ENCODE measurements around the gene UTF1. TPM values are rescaled to one million over a fixed set of nuclear protein-coding genes. Genes with fewer than 3 reads are reported as not detected.

UTF1 gene
- total RNA-seq, 1 donor from 2014 or later, result not detected

DNA sequence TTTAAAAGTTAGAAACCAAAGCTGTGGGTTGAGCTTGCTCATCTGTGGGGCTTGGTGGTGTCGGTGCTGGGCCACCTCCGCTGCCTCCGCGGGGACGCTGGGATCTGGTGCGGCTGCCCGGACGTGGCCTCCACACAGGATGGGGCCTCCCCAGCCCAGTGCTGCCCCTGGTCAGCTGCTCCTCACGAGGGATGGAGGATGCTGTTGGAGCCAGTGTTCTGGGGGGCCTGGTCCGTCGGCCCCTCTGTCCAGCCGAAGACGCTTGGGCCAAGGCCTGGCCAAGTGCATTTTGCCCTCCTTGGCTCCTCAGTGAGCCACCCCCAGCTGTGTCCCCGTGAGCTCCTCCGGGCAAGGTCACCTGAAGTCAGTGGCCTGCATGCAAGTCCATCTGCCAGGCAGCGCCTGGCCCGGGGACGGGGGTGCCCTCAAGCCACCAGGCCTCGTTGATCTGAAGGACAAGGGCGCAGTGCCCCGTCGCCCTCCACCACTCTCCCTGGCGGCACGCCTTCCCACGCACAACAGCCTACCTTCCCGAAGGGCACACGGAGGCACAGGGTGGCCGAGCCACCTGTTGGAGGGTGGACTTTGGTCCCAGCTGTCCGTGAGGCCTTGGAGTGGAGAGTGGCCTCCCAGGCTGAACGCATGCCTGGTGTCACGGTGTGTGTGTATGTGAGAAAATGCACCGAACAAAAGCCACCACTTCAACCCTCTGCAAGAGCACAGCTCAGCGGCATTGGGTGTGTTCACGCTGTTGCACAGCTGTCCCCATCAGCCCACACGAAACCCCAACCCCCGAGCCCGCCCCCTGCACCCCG lies 42.7 kb upstream of the UTF1 start:
- no peak overlapping the region for H3K4me3 Mint-ChIP-seq
- H4K20me1 ChIP-seq (ENCODE audit: low read depth), result no peaks in the 10 kb centered on the region
- H3F3A ChIP-seq (ENCODE audit: low read depth), result no peaks in the 10 kb centered on the region
- no peaks in the 10 kb centered on the region for H3K79me2 ChIP-seq (ENCODE audit: low read depth)
- H3K4me3 ChIP-seq, result no peak overlapping the region
- no peaks in the 10 kb centered on the region for H3K9me3 ChIP-seq (ENCODE audit: low read depth)
- H3K27me3 Mint-ChIP-seq (ENCODE audit: insufficient read depth, low read depth), result no peaks in the 10 kb centered on the region
- no peaks in the 10 kb centered on the region for H3K36me3 ChIP-seq
- H3K36me3 Mint-ChIP-seq, result peaks cover 5% of the 10 kb centered on the region
- no peak overlapping the region for H3K27ac ChIP-seq
- H3K9ac ChIP-seq, result no peak overlapping the region
- no peak overlapping the region for H2AFZ ChIP-seq (replicated peaks)
- no peak overlapping the region for H3K4me2 ChIP-seq
- H3K4me1 Mint-ChIP-seq, result peaks cover 6% of the 10 kb centered on the region
- DNase-seq (ENCODE audit: low spot score), result no peak
- TF ChIP-seq EZH2 (IDR thresholded peaks at IDR 0.05) (no peak), EZH2phosphoT487 (IDR thresholded peaks at IDR 0.05) (no peak)
- TF ChIP-seq, protein P1, sequence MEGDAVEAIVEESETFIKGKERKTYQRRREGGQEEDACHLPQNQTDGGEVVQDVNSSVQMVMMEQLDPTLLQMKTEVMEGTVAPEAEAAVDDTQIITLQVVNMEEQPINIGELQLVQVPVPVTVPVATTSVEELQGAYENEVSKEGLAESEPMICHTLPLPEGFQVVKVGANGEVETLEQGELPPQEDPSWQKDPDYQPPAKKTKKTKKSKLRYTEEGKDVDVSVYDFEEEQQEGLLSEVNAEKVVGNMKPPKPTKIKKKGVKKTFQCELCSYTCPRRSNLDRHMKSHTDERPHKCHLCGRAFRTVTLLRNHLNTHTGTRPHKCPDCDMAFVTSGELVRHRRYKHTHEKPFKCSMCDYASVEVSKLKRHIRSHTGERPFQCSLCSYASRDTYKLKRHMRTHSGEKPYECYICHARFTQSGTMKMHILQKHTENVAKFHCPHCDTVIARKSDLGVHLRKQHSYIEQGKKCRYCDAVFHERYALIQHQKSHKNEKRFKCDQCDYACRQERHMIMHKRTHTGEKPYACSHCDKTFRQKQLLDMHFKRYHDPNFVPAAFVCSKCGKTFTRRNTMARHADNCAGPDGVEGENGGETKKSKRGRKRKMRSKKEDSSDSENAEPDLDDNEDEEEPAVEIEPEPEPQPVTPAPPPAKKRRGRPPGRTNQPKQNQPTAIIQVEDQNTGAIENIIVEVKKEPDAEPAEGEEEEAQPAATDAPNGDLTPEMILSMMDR (IDR thresholded peaks at IDR 0.05), result no peak
- no peak overlapping the region for H3K27ac Mint-ChIP-seq
- H3K27me3 ChIP-seq, result no peaks in the 10 kb centered on the region
- peaks cover 5% of the 10 kb centered on the region for H3K9me3 Mint-ChIP-seq
- peaks cover 7% of the 10 kb centered on the region for H3K4me1 ChIP-seq

DNA sequence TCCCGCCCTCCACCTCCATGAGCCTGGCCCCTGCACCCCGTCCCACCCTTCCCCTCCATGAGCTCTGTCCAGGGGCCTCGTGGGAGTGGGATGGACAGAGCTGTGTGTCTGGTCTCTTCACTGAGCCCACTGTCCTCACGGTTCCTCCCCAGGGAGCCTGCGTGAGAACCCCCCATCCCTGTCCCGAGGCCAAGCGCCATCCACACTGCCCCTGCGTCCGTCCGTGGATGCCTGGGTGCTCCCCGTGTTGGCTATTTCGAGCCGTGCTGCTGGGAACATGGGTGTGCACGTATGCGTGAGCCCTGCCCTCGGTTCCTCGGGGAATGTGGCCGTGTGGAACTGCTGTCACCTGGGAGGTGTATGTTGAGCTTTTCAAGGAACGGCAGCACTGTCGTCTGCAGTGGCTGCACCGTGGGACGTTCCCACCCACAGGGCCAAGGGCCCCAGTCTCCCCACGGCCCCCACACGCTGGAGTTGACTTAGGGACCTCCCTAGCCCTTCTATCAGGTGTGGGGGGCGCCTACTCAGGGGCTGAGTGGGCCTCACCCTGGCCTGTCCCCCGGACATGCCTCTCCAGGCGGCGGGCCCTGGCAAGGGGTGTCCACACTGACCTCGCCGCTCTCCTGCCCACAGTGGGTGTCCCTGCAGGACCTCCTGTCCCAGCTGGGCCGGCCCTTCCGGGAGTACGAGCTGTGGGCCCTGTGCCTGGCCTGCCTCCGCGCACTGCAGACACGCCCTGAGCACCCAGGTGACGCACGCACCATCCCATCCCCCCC lies 41.9 kb upstream of the UTF1 start:
- H3K4me3 Mint-ChIP-seq, result no peak overlapping the region
- H2AFZ ChIP-seq (replicated peaks), result no peak overlapping the region
- no peaks in the 10 kb centered on the region for H3K79me2 ChIP-seq (ENCODE audit: low read depth)
- peaks cover 6% of the 10 kb centered on the region for H3K4me1 Mint-ChIP-seq
- H3K27ac Mint-ChIP-seq, result no peak overlapping the region
- no peaks in the 10 kb centered on the region for H3K36me3 ChIP-seq
- no peaks in the 10 kb centered on the region for H3F3A ChIP-seq (ENCODE audit: low read depth)
- H3K27ac ChIP-seq, result no peak overlapping the region
- DNase-seq (ENCODE audit: low spot score), result no peak
- H3K9me3 ChIP-seq (ENCODE audit: low read depth), result no peaks in the 10 kb centered on the region
- H3K4me1 ChIP-seq, result peaks cover 7% of the 10 kb centered on the region
- no peaks in the 10 kb centered on the region for H4K20me1 ChIP-seq (ENCODE audit: low read depth)
- H3K9me3 Mint-ChIP-seq, result peaks cover 5% of the 10 kb centered on the region
- H3K27me3 ChIP-seq, result no peaks in the 10 kb centered on the region
- H3K27me3 Mint-ChIP-seq (ENCODE audit: insufficient read depth, low read depth), result no peaks in the 10 kb centered on the region
- TF ChIP-seq, protein P1 (IDR thresholded peaks at IDR 0.05), result no peak
- TF ChIP-seq EZH2phosphoT487 (IDR thresholded peaks at IDR 0.05) (no peak), EZH2 (IDR thresholded peaks at IDR 0.05) (no peak)
- H3K4me3 ChIP-seq, result no peak overlapping the region
- no peak overlapping the region for H3K4me2 ChIP-seq
- no peak overlapping the region for H3K9ac ChIP-seq
- peaks cover 5% of the 10 kb centered on the region for H3K36me3 Mint-ChIP-seq

DNA sequence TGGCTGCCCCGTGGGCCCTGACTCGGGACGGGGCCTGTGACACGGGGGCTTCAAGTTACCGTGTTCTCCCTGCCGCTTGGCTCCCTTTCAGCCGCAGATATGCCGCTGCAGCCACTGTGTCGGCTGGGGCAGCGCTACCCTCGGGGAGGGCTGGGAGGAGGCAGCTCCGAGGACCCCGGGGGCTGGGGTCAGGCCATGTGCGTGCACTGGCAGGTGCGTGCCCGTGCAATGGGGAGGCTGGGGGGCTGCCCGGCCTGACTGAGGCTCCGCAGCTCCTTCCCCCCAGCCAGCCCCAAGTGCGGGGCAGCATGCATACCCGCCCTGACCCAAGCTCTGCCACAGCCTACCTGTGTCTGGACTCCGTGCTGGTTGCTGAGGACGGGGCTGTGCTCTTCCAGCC lies 40.8 kb upstream of the UTF1 start:
- H3K9ac ChIP-seq, result no peak overlapping the region
- Mint-ChIP-seq H3K4me3 (no peak overlapping the region), H3K4me1 (peaks cover 6% of the 10 kb centered on the region), H3K27me3 (ENCODE audit: insufficient read depth, low read depth) (peaks cover 2% of the 10 kb centered on the region), H3K9me3 (peaks cover 8% of the 10 kb centered on the region), H3K27ac (no peak overlapping the region), H3K36me3 (peaks cover 2% of the 10 kb centered on the region)
- no peaks in the 10 kb centered on the region for H3K36me3 ChIP-seq
- H3K4me1 ChIP-seq, result peaks cover 7% of the 10 kb centered on the region
- H3K4me3 ChIP-seq, result no peak overlapping the region
- H3K27me3 ChIP-seq, result no peaks in the 10 kb centered on the region
- TF ChIP-seq, protein P1 (IDR thresholded peaks at IDR 0.05), result no peak
- TF ChIP-seq EZH2 (IDR thresholded peaks at IDR 0.05), result no peak
- no peak overlapping the region for H3K4me2 ChIP-seq
- H4K20me1 ChIP-seq (ENCODE audit: low read depth), result no peaks in the 10 kb centered on the region
- DNase-seq (ENCODE audit: low spot score), result no peak
- no peak overlapping the region for H3K27ac ChIP-seq
- H3K9me3 ChIP-seq (ENCODE audit: low read depth), result no peaks in the 10 kb centered on the region
- no peaks in the 10 kb centered on the region for H3F3A ChIP-seq (ENCODE audit: low read depth)
- H3K79me2 ChIP-seq (ENCODE audit: low read depth), result no peaks in the 10 kb centered on the region
- H2AFZ ChIP-seq (replicated peaks), result no peak overlapping the region
